ENCODE data around the gene GATC.
"Not testable (repeated sequence)": the region's sequence is repeated elsewhere in the genome, so short reads cannot be mapped to it uniquely, and the experiment has no call there.

Gene GATC

DNA sequence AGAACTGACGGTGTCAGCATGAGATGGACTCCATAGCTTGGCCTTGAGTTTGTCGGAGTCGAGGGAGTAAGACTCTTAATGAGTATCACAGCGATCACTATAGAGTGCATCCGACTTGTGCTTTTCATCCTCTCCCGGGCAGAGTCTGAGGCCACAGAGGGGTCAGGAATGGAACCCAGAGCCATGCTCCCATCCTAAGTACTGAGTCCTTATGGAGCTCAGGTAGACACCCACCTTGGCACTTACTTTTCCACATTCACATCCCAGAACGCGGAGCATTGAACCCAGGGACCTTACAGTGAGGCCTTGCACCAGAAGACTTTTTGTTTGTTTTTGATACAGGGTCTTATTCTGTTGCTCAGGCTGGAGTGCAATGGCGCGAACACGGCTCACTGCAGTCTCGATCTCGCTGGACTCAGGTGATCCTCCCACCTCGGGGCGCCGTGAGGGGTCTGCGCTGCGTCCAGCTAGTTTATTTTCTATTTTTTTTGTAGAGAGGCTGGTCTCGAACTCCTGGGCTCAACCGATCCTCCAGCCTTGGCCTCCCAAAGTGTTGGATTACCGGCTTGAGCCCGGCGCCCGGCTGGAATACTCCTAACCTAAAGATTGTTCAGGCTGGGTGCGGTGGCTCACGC lies 24.0 kb downstream of the GATC start:
- no peak for DNase-seq

DNA sequence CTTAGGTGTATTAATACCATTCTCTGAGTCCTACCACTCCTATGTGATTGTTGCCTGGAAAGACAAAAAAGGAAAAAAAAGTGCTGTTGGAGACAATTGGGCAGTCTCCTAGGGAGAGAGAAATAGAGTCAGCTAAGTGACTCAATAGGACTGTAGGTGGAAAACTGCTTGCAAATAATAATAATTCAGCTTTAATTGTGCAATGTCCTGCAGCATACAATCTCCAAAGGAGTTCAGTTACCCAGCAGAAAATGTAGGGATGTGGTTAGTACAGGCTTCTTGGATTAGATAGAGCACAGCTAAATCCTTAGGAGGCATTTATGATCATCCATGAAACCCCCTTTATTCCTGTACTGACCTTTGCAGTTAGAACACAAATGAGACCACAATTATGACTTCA lies 26.3 kb downstream of the GATC start:
- no peak for DNase-seq

DNA sequence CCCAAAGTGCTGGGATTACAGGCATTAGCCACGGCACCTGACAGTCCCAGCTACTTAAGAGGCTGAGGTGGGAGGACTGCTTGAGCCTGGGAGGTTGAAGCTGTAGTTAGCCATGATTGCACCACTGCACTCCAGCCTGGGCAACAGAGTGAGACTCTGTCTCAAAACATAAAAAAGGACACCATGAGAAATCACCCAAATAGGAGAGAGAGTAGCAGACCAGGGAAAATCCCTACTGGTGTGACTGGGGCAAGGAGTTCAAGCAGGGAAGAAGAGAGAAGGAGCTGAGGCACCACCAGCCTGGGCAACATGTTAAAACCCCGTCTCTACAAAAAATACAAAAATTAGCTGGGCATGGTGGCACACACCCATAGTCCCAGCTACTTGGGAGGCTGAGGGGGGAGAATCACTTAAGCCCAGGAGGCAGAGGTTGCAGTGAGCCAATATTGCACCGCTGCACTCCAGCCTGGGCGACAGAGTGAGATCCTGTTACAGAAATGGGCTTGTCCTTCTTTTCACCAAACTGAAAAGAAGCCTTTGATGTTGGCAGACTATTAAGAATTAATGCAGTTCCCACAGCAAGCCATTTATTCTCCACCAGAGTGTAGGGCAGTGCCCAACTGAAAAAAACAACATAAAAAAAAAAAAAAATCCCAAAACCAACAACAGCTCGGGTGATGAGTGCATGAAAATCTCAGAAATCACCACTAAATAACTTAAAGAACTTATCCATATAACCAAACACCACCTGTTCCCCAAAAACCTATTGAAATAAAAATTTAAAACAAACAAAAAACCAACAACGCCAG lies 27.8 kb downstream of the GATC start:
- DNase-seq = no peak

DNA sequence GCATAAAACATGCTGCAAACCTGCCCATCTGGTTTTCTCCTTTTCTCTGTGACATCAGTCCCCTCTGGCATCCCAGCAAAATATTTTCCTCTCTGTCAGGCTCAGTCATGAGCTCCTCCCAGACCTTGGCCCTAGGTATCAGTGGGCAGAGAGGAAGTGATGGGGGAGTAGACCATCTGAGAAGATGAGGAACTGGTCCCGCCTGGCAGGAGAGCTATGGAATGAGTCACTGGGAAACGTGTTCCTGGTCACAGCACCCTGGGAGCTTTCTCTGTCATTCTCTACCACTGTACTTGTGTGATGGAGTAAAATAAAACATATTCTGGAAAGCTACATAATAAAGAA lies 28.3 kb downstream of the GATC start:
- DNase-seq = no peak

DNA sequence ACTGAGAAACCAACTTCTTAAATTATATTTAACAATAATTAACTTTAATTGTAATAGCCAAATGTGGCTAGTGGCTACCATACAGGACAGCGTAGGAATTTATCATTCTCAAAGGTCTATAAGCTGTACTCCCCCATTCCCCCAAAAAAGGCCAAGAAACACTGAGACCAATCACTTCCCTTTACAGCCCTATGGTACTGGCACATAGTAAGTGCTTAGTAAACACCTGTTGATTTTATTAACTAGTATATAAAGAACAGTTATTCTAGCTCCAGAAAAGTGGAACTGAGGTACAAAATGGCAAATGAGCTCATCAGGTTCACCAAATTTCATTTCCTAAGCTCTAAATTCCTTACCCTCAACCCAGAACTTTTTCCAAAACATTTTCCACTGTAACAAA lies 29.4 kb downstream of the GATC start:
- DNase-seq = no peak

DNA sequence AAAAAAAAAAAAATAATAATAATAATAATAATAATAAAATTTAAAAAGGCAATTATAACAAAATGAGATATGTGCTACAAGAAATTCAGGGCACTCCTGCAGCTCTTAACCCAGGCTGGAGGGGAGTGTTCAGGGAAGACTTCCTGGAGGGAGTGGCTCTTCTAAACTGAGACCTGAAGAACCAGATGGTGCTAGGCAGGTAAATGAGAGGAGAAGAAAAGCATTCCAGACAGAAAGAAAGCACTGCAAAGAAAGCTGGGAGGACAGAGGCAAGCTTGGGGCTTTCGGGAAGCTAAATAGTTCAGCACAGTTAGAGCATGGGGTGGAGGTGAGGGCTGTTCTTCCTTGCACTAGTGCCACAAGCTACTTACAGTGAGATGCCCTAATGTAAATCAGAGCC lies 33.2 kb downstream of the GATC start:
- DNase-seq = no peak

DNA sequence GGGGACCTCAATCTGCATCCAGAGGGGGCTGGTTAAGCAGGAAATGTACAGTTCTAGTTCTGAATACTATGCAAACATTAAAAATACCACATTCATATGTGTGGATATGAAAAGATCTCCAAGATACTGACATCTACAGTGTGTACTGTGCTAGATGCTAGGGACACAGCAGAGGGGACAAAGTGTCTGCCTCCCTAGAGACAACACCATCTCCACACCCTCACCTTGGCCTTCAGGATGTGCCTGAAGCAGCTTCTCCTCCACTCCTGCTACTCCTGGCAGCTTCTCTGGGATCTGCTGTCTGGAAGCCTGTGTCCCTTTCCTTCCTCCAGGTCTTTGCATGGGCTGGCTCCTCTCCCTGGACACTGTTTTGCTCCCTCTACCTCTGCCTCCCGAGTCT lies 34.0 kb downstream of the GATC start:
- DNase-seq = no peak

DNA sequence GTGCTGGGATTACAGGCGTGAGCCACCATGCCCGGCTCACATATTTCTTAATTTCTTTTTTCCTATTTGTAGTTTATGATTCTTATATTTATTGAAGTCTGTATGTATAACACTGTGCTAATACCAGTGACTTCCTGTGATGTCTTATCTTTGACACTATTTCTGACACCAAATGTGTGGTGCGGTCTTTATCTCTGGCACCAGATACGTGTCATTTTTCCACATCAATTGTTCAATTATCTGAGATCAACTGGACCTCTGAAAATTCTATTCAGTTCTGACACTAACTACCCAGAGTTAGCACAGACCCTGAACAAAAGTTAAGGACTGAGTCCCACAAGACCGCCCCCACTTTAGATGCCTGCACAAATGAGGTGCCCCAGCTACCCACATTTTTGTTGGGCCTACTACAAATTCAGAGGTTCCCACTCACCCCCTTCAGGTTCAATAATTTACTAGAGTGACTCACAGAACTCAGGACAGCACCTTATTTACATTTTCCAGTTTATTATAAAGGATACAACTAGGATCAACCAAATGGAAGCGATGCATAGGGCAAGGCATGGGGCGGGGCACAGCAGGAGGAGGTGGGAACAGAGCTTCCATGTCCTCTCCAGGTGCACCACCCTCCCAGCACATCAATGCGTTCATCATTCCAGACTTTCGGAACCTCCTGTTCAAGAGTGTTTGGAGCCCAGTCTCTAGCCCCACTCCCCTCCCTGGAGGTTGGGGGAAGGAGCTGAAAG lies 35.0 kb downstream of the GATC start:
- no peak for DNase-seq

DNA sequence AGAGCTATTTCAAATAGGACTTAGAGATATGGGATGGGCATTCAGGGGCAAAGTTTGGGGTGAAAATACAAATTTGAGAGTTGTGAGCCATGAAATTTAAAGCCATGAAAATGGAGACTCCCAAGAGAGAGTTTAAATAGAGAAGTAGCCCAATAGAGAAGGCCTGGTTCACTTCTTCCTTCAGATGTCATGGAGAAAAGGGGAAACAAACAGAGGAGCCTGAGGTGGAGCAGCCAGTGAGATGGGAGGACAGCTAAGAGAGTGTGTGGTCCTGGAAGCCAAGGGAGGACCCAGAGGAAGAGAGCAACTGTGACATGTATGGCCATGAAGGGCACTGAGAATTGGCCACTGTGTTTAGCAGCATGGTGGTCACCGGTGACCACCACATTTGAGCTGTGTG lies 37.4 kb downstream of the GATC start:
- no peak for DNase-seq

DNA sequence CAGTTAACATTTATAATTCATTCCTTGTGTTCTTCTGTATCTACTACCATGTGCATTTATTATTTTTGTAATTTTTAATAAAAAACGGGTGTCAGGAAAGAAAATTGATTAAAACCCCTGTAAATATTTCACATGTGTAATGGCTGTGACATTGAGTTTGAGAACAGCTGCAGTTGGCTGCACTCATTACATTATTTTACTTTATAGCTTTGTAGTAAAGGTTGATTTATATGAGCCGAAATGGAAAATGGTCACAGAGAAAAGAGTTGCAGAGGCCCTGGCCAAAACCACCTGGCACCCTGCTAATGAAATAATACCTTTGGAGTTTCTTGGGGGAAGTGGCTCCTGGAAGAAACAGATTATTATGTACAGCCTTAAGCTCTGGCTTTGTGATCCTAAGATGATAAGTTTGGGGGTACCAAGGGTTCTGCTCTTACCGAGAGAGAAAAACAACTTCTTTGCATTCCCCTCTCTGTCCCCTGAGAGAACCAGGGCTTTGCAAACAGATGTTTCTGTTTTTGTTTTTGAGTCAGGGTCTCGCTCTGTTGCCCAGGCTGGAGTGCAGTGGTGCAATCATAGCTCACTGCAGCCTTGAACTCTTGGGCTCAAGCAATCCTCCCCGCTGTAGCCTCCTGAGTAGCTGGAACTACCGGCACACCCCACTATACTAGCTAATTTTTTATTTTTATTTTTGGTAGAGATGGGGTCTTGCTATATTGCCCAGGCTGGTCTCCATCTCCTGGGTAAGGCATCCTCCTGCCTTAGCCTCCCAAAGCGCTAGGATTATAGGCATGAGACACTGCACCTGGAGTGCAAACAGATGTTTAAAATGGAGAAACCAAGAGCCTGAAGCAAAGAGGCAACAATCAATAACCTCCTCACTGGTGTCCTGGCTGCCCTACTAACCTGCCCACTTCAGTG lies 40.0 kb downstream of the GATC start:
- no peak for DNase-seq

DNA sequence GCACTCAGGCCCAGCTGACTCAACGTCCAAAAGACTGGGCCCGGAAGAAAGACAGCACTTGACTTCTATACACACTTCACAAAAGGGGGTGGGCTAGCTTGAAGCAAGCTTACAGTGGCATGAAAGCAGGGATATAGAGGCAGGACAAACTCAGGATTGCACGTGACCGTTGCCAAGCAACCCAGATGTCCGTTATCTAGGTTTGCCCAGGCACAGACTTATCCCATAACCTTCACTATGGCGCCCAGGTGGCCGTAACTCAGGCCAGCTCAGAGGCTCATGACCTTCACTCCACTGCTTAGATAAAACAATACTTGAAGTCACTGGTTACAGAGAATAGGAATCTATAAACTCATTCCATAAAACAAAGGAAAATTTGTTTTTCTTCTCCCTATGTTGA lies 41.3 kb downstream of the GATC start:
- not testable (repeated sequence) for DNase-seq

DNA sequence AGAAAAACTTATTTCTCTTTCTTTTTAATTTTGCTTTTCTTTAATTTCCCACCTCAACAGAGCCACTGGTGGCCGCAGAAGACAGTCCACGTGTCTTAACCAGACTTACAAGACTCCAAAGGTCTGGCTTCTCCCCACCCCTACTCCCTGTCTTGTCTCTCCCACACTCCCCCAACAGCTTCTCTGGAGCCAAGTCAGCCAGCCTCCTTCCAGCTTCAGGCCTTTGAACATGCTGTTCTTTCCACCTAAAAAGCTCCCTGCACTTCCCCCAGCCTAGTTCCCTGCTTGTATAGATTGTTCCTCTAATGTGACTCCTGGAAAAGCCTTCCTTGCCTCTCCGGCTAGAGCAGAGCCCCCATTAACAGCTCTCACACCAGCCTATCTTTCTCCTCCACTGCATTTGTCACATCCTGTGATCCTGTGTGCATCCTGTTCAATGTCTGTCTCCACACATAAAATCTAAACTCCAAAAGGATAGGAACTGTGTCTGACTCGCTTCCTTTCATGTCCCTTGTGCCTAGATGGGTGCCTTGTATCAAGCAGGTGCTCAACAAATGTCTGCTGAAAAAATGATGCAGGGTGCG lies 41.9 kb downstream of the GATC start:
- DNase-seq = no peak

DNA sequence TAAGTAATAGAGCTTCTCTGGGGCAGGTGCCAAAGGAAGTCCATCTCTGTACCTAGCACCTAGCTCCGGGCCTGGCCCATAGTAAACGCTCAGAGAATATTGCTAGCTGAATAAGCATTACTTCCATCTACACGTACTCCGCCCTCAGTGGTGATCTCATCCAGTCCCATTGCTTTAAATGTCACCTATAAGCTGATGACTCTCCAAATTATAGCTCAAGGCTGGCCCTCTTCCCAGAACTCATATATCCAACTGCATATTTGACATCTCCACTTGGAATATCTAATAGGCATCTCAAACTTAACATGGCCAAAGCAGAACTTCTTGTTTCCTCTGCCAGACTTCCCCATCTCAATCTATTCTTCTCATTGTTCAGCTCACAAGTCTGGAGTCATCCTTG lies 42.8 kb downstream of the GATC start:
- no peak for DNase-seq

DNA sequence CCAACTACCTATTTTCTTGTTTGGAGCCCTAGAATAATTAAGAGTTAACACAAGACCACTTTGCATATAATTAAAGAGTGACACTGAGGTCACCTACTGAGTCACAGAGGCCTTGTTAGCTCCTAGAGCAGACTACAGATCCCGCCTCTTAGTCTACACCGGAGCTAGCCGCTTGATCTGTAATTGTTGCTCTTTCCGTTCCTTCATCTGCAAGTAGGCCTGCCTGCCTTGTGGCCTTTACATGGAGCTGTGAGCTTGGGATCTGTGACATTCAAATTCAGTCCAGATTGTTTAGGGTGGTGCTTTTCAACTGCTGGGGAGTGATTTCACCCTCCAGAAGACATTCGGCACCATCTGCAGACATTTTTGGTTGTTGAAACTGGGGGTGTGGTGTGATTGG lies 44.1 kb downstream of the GATC start:
- no peak for DNase-seq

DNA sequence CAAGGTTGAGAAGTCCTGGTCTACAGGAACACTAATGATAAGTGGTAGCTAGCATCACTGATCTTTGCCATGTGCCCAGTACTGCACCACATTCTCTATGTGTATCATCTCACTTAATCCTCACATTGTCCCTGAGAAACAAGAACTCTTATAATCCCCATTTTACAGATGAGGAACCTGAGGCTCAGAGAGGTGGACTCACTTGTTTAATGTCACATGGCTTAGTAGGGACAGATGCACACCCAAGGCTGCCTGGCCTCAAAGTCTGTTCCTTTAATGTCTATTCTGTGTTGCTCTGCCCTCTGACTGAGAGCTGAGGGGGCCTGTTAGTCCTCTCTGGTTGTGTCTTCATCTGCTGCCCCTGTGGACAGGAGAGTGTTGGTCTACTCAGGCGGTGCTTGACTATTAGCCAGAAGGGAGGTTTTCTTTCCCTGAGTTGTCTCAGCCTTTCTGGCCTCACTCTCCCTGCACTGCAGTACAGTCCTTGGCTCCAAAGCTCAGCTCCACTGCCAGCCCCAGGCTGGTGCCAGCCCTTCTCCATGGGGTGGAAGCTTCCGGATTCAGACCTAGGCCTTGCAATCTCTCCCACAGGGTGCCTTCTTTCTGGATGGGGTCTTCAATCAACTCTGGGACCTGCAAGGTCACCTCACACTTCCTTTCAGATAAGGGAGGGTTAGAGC lies 44.7 kb downstream of the GATC start:
- no peak for DNase-seq

DNA sequence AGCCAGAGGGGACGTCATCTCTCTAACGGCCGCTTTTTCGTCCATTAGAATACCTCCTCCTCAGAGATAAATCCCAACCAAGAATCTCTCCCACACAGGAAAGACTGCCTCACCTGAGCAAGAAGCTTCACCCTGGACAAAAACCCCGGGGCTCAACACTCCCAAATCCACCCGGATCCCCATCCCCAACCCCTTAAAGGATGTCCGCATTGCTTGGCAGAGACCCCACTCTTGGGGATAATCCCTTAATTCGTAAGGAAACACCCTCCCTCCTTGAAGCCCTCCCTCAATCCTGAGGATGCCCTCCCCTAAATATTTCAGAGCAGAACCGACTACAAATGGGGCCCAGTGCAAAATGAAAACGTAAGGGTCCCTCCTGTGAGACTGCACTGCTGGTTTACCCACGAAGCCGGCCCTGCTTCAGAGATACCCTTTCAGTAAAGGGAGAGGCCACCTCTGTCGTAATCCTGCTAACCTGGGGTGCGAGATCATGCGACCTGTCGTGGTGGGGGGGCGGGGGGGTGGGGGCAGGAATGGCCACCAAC lies 49.0 kb downstream of the GATC start:
- DNase-seq = no peak

DNA sequence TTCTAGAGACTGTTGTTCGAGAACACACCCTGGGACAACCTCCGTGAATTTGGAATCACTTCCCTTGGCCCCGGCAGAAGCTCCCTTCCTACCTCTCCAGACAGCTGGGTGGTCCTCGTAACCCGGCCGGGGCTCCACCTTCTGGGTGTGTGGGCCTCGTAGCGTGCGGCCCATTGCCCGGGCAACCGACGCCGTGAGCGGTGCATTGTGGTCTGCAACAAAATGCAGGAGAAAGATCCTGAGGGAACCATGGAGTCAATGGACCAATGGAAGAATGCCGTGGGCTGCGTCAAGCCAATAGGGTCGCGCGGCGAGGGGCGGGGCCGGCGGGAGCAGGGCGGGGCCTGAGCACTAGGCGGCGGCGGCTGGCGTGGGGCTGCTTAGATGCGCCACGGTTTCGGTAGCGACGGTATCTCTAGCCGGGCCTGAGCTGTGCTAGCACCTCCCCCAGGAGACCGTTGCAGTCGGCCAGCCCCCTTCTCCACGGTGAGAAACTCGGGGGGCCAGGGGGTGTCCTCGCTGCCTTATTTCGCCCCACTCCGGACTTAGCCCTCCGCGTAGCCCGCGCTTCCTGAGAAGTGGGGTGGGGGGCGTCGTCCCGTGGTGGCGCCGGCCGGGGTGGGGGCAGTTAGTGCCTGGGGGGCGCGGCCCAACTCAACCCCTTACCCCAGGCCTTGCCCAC lies 49.6 kb downstream of the GATC start, which contains the start of gene DYNLL1:
TSS of gene DYNLL1 (plus strand) at position 383 of the 682 bp plus-strand sequence. CDS start 309 bp downstream, outside the sequence.
- peak; percentile 98 for DNase-seq

DNA sequence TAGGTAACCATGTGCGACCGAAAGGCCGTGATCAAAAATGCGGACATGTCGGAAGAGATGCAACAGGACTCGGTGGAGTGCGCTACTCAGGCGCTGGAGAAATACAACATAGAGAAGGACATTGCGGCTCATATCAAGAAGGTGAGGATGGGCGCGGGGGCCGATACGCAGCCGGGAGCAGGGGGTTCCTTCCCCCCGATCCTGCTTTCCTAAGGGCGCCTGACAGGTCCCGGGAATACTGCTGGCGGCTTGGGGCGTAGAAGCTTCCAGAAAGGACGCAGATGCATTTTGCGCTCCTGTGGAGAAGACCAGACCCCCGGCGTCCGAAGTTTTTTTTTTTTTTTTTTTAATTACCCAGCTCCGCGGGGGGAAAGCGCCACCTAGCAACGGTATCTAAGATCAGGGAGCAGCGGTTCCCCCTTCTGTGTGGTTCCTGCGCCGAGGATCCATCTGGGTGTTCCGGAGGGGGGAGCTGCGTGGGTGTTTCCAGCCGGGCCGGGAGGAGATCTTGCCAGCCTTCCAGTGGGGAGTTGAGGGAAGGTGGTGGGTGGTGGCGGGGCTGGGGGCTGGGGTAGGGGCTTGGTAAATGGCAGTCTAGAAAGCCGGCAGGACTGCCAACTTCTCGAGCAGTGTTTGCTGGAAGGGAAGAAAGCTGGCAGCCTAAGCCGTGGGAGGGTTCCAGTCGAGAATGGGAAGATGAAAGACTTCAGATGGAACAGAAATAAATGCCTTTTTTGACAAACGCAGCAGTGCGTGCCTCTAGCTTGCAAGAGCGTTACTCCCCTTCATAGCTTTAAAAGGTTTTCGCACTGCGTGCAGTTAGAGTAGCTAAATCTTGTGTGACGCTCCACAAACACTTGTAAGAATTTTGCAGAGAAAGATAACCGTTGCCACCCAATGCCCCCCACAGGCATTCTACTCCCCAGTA lies 50.4 kb downstream of the GATC start:
- DNase-seq = peak; percentile 42

DNA sequence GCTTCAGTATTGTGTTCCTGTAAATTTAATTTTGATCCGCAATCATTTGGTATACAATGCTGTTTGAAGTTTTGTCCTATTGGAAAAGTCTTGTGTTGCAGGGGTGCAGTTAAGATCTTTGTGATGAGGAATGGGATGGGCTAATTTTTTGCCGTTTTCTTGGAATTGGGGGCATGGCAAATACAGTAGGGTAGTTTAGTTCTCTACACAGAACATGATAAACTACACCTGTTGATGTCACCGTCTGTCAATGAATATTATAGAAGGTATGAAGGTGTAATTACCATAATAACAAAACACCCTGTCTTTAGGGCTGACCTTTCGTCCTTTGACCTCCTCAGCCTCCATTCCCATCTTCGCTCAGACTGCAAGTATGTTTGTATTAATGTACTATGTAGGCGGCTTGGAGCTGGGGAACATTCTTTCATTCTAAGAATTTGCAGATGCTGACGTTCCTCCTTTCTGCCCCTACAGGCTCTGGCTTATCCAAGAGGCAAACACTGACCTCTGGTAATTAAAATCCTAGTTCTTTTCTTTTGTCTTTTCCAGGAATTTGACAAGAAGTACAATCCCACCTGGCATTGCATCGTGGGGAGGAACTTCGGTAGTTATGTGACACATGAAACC lies 51.4 kb downstream of the GATC start:
- DNase-seq = no peak
